SK-N-DZ (cell line): ENCODE results near the gene SPATA46.

ENCODE experiments used
- DNase-seq: peaks from one replicate; pipeline ENCODE4 v3.0.0-alpha.2; 2015; ENCODE audit warnings: low spot score

The SPATA46 gene

GRCh38 chr1:162374406-162374805 lies 2.2 kb downstream of the SPATA46 start:
- no peak for DNase-seq

- no peak for DNase-seq
Observed at GRCh38 chr1:162373541-162374260, 3.0 kb downstream of the SPATA46 start.

- DNase-seq, result no peak
Observed at GRCh38 chr1:162373072-162373427, 3.6 kb downstream of the SPATA46 start.

GRCh38 chr1:162372159-162373071 lies 4.2 kb downstream of the SPATA46 start:
- DNase-seq, result peak; percentile 41

- DNase-seq, result no peak
Observed at GRCh38 chr1:162371611-162372010, 5.0 kb downstream of the SPATA46 start.

GRCh38 chr1:162370721-162371120 lies 5.9 kb downstream of the SPATA46 start:
- no peak for DNase-seq

GRCh38 chr1:162370161-162370560 lies 6.5 kb downstream of the SPATA46 start:
- no peak for DNase-seq

- DNase-seq, result no peak
Observed at GRCh38 chr1:162369571-162369970, 7.1 kb downstream of the SPATA46 start.

- no peak for DNase-seq
Observed at GRCh38 chr1:162368451-162368850, 8.2 kb downstream of the SPATA46 start.

- no peak for DNase-seq
Observed at GRCh38 chr1:162367772-162368171, 8.9 kb downstream of the SPATA46 start.

- no peak for DNase-seq
Observed at GRCh38 chr1:162367073-162367472, 9.6 kb downstream of the SPATA46 start.

- no peak for DNase-seq
Observed at GRCh38 chr1:162366671-162367070, 10.0 kb downstream of the SPATA46 start.

GRCh38 chr1:162366149-162366548 lies 10.5 kb downstream of the SPATA46 start:
- no peak for DNase-seq

GRCh38 chr1:162365284-162366020 lies 11.2 kb downstream of the SPATA46 start:
- no peak for DNase-seq

- no peak for DNase-seq
Observed at GRCh38 chr1:162364498-162364897, 12.2 kb downstream of the SPATA46 start.

GRCh38 chr1:162363823-162364222 lies 12.8 kb downstream of the SPATA46 start:
- DNase-seq, result no peak

- no peak for DNase-seq
Observed at GRCh38 chr1:162361349-162361748, 15.3 kb downstream of the SPATA46 start.

GRCh38 chr1:162360874-162361260 lies 15.8 kb downstream of the SPATA46 start:
- no peak for DNase-seq

- DNase-seq, result no peak
Observed at GRCh38 chr1:162360237-162360873, 16.3 kb downstream of the SPATA46 start.

GRCh38 chr1:162359523-162360236 lies 17.0 kb downstream of the SPATA46 start:
- no peak for DNase-seq

GRCh38 chr1:162358928-162359327 lies 17.7 kb downstream of the SPATA46 start:
- no peak for DNase-seq
